ENCODE data around the gene CD4. TPM values are rescaled to one million over a fixed set of nuclear protein-coding genes. Genes with fewer than 3 reads are reported as not detected.

The CD4 gene
- total RNA-seq, 1 experiment from 2014 or later, result not detected

DNA sequence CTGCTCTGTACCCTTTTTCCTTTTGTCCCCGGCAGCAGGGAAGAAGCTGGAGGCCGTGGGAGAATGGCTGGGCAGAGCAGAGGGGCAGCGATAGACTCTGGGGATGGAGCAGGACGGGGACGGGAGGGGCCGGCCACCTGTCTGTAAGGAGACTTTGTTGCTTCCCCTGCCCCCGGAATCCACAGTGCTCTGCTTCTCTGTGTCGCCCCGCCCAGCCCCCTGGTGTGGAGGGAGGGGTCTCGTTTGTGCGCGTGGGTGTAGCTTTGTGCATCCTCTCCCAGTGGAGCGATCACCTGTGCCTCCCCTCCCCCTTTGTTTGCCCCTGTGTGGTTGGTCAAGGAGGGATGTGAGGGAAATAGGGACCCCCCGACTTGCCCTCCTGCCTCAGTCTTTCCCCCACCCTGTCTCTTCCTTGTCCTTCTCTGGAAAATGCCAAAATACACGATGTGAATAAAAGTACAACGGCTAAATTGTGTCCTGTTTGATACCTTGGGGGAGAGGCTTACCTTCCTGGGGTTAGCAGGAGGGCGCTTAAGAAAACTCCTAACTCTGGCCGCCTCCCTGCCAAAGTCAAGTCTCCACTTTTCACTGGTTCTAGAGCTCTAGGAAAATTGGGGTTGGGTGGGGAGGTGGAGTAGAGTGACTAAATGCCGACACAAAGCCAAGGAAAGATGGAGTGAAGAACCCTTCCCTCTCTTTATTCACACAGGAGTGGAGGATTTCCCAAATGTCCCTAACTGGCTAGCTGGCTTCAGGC lies 77.0 kb downstream of the CD4 start:
- Mint-ChIP-seq H3K4me3 (ENCODE audit: unreplicated experiment) (peak overlapping the region; percentile 95), H3K27ac (ENCODE audit: unreplicated experiment) (peak overlapping the region; percentile 94), H3K27me3 (ENCODE audit: insufficient read depth, unreplicated experiment) (no peaks in the 10 kb centered on the region), H3K9me3 (ENCODE audit: unreplicated experiment) (no peaks in the 10 kb centered on the region), H3K36me3 (ENCODE audit: insufficient read depth, unreplicated experiment) (peaks cover 99% of the 10 kb centered on the region), H3K4me1 (ENCODE audit: low read depth, unreplicated experiment) (peaks cover 37% of the 10 kb centered on the region)
- H3K4me3 ChIP-seq (ENCODE audit: low read depth, low read length), result no peak overlapping the region
- H3K4me1 ChIP-seq, result peaks cover 21% of the 10 kb centered on the region
- ChIA-PET POLR2A (interaction anchor here (0.6 to 5.4 kb wide), 6 partner anchors 14 to 568 kb away, joined by 3 to 102 read pairs (median 4); partner anchors contain the start of genes CDCA3, COPS7A and USP5), CTCF (interaction anchor here (0.8 to 4.2 kb wide), 4 partner anchors 14 to 524 kb away, joined by 3 to 68 read pairs (median 6); partner anchors contain the start of genes TNFRSF1A and USP5)
- peaks cover 18% of the 10 kb centered on the region for H3K36me3 ChIP-seq (ENCODE audit: control insufficient read depth, insufficient read depth, low read length)
- TF ChIP-seq, protein P1, sequence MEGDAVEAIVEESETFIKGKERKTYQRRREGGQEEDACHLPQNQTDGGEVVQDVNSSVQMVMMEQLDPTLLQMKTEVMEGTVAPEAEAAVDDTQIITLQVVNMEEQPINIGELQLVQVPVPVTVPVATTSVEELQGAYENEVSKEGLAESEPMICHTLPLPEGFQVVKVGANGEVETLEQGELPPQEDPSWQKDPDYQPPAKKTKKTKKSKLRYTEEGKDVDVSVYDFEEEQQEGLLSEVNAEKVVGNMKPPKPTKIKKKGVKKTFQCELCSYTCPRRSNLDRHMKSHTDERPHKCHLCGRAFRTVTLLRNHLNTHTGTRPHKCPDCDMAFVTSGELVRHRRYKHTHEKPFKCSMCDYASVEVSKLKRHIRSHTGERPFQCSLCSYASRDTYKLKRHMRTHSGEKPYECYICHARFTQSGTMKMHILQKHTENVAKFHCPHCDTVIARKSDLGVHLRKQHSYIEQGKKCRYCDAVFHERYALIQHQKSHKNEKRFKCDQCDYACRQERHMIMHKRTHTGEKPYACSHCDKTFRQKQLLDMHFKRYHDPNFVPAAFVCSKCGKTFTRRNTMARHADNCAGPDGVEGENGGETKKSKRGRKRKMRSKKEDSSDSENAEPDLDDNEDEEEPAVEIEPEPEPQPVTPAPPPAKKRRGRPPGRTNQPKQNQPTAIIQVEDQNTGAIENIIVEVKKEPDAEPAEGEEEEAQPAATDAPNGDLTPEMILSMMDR (IDR thresholded peaks at IDR 0.05; ENCODE audit: insufficient read depth in 1 of 2, low read depth in 1 of 2, low read length in 1 of 2, severe bottlenecking in 1 of 2, unreplicated experiment in 1 of 2), result no peak
- intact Hi-C loops (cut with micrococcal nuclease; ENCODE audit: unreplicated experiment), result no loop called here
- DNase-seq, result no peak
- no TSS peak for BruUV-seq (replicated peaks)
- H3K27me3 ChIP-seq (replicated peaks; ENCODE audit: control insufficient read depth, insufficient read depth, low read length), result no peaks in the 10 kb centered on the region
- H3K9me3 ChIP-seq, result no peaks in the 10 kb centered on the region

DNA sequence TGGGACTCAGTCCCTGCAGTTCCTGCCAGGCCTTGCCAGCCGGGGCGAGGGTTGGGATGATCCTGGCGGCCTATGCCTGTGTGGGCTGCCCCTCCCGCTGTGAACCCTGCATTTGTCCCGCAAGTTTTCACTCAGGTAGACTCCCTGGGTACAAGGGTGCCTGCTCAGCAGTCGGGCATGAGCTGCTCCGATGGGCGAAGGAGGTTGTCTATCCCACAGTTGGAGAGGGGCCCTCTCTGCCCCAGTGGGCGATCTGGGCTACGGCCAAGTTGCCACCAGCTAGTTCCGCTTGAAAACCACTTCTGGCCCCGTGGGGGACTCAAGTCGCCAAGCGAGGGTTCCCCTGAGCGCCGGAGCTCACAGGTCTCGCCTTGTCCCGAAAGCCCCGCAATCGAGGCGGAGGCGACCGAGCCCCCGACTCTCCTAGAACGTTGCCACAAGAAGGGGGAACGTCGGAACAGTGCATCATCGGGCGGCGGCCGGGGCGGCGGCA lies 77.6 kb downstream of the CD4 start:
- TF ChIP-seq, protein P1 (IDR thresholded peaks at IDR 0.05; ENCODE audit: insufficient read depth in 1 of 2, low read depth in 1 of 2, low read length in 1 of 2, severe bottlenecking in 1 of 2, unreplicated experiment in 1 of 2), result no peak
- Mint-ChIP-seq H3K9me3 (ENCODE audit: unreplicated experiment) (no peaks in the 10 kb centered on the region), H3K27ac (ENCODE audit: unreplicated experiment) (peak overlapping the region; percentile 94), H3K36me3 (ENCODE audit: insufficient read depth, unreplicated experiment) (peaks cover 99% of the 10 kb centered on the region), H3K4me3 (ENCODE audit: unreplicated experiment) (peak overlapping the region; percentile 95), H3K4me1 (ENCODE audit: low read depth, unreplicated experiment) (peaks cover 43% of the 10 kb centered on the region), H3K27me3 (ENCODE audit: insufficient read depth, unreplicated experiment) (no peaks in the 10 kb centered on the region)
- no TSS peak for BruUV-seq (replicated peaks)
- H3K36me3 ChIP-seq (ENCODE audit: control insufficient read depth, insufficient read depth, low read length), result peaks cover 18% of the 10 kb centered on the region
- no peaks in the 10 kb centered on the region for H3K27me3 ChIP-seq (replicated peaks; ENCODE audit: control insufficient read depth, insufficient read depth, low read length)
- peak overlapping the region; percentile 97 for H3K4me3 ChIP-seq (ENCODE audit: low read depth, low read length)
- ChIA-PET CTCF (interaction anchor here (0.5 to 4.2 kb wide), 6 partner anchors 15 to 525 kb away, joined by 3 to 68 read pairs (median 5); partner anchors contain the start of genes ATN1, TNFRSF1A, USP5 and ZNF384), POLR2A (interaction anchor here (0.6 to 5.4 kb wide), 7 partner anchors 14 to 569 kb away, joined by 3 to 102 read pairs (median 3); partner anchors contain the start of genes CDCA3, COPS7A, RNU7-1 and USP5)
- DNase-seq, result no peak
- H3K9me3 ChIP-seq, result no peaks in the 10 kb centered on the region
- intact Hi-C loops (cut with micrococcal nuclease; ENCODE audit: unreplicated experiment), result no loop called here
- H3K4me1 ChIP-seq, result peaks cover 28% of the 10 kb centered on the region

DNA sequence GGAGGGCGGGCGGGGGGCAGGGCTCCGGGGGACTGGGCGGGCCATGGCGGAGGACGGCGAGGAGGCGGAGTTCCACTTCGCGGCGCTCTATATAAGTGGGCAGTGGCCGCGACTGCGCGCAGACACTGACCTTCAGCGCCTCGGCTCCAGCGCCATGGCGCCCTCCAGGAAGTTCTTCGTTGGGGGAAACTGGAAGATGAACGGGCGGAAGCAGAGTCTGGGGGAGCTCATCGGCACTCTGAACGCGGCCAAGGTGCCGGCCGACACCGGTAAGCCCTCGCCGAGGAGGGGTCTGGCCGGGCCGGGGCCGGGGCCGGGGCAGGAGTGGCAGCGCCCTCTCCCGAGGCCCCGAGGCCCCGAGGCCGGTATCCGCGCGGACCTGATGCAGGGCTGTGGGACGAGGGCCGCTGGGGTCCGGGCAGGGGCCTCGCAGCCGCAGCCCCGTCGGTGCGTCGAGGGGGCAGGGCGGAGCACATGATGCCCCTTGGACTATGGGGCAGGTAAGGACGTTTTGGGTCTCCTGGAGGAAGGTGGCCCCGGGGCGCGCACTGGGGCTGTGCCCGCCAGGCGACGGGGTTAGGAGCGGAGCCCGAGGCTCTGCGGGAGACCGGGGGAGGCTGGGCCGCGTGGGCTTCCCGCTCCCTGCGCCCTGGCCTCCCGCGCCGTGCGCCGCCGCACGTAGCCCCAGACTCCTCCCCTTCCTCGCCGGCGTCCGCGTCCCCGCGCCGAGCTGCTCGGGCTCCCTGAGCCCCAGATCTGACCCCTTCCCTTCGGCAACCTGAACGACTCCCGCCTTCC lies 78.3 kb downstream of the CD4 start, which contains the start of gene TPI1:
TSS of gene TPI1 (plus strand) at position 119 of the 798 bp plus-strand sequence. CDS start at position 155, 36 bp downstream.
- H3K27me3 Mint-ChIP-seq (ENCODE audit: insufficient read depth, unreplicated experiment), result no peaks in the 10 kb centered on the region
- Histone ChIP-seq H3K4me1 (peaks cover 31% of the 10 kb centered on the region), H3K27me3 (replicated peaks; ENCODE audit: control insufficient read depth, insufficient read depth, low read length) (no peaks in the 10 kb centered on the region), H3K4me3 (ENCODE audit: low read depth, low read length) (peak within 1 kb of the TSS; percentile 97), H3K36me3 (ENCODE audit: control insufficient read depth, insufficient read depth, low read length) (peaks cover 18% of the 10 kb centered on the region), H3K9me3 (no peaks in the 10 kb centered on the region)
- H3K4me1 Mint-ChIP-seq (ENCODE audit: low read depth, unreplicated experiment), result peaks cover 47% of the 10 kb centered on the region
- H3K36me3 Mint-ChIP-seq (ENCODE audit: insufficient read depth, unreplicated experiment), result peaks cover 99% of the 10 kb centered on the region
- intact Hi-C loops (cut with micrococcal nuclease; ENCODE audit: unreplicated experiment), result loop anchor here (2.0 kb wide), 2 partner anchors 57 to 75 kb away; partner anchors contain the start of gene RNU7-1
- H3K9me3 Mint-ChIP-seq (ENCODE audit: unreplicated experiment), result no peaks in the 10 kb centered on the region
- peak within 1 kb of the TSS; percentile 94 for H3K27ac Mint-ChIP-seq (ENCODE audit: unreplicated experiment)
- CTCF ChIA-PET, result interaction anchor here (0.5 to 4.2 kb wide), 9 partner anchors 15 to 525 kb away, joined by 3 to 68 read pairs (median 5); partner anchors contain the start of genes ATN1, CDCA3, TNFRSF1A and USP5
- TF ChIP-seq, protein P1 (IDR thresholded peaks at IDR 0.05; ENCODE audit: insufficient read depth in 1 of 2, low read depth in 1 of 2, low read length in 1 of 2, severe bottlenecking in 1 of 2, unreplicated experiment in 1 of 2), result no peak
- peak; percentile 88 to 92 for DNase-seq
- no TSS peak for BruUV-seq (replicated peaks)
- POLR2A ChIA-PET, result interaction anchor here (0.7 to 5.4 kb wide), 9 partner anchors 15 to 178 kb away, joined by 3 to 102 read pairs (median 5); partner anchors contain the start of genes CDCA3, COPS7A, RNU7-1 and USP5
- H3K4me3 Mint-ChIP-seq (ENCODE audit: unreplicated experiment), result peak within 1 kb of the TSS; percentile 95
